Measurements from ENCODE around the gene PPP2R5A. TPM values are rescaled to one million over a fixed set of nuclear protein-coding genes. Genes with fewer than 3 reads are reported as not detected.
A peak's percentile ranks its signal among the peaks of the same experiment; 100 is the strongest.

PPP2R5A gene
- total RNA-seq, 4 donors from 2014 or later, result 62.7 to 81.5 (median 70.1) TPM

- H3K36me3 ChIP-seq, result no peaks in the 10 kb centered on the region
- H3K9me3 ChIP-seq, result no peaks in the 10 kb centered on the region
- H3K4me3 ChIP-seq (replicated peaks in 1 of 3), result no peak overlapping the region
- H3K4me1 ChIP-seq, result peaks cover 36 to 51% of the 10 kb centered on the region in 2 donors
- no peaks in the 10 kb centered on the region for H3K27me3 ChIP-seq
- DNase-seq, result peak; percentile 79 to 82
- H3K27ac ChIP-seq, result peak overlapping the region; percentile 57 to 63 (median 62)
- TF ChIP-seq, protein P1, sequence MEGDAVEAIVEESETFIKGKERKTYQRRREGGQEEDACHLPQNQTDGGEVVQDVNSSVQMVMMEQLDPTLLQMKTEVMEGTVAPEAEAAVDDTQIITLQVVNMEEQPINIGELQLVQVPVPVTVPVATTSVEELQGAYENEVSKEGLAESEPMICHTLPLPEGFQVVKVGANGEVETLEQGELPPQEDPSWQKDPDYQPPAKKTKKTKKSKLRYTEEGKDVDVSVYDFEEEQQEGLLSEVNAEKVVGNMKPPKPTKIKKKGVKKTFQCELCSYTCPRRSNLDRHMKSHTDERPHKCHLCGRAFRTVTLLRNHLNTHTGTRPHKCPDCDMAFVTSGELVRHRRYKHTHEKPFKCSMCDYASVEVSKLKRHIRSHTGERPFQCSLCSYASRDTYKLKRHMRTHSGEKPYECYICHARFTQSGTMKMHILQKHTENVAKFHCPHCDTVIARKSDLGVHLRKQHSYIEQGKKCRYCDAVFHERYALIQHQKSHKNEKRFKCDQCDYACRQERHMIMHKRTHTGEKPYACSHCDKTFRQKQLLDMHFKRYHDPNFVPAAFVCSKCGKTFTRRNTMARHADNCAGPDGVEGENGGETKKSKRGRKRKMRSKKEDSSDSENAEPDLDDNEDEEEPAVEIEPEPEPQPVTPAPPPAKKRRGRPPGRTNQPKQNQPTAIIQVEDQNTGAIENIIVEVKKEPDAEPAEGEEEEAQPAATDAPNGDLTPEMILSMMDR (IDR thresholded peaks at IDR 0.05), result no peak
- TF ChIP-seq POLR2A (IDR thresholded peaks at IDR 0.05), result peak in 1 of 2 donors; percentile 57
- WGBS, 2 donors, result 17 to 27% methylated on average over 4 of the region's 4 CpGs
- intact Hi-C loops (cut with DNase I), result loop anchor here (10.0 kb wide), 1 partner anchor 46 kb away; the partner anchor contains the start of gene PPP2R5A
These were observed 46.7 kb upstream of the PPP2R5A start for GRCh38 chr1:212238552-212238951.

GRCh38 chr1:212241501-212241900, 43.7 kb upstream of the PPP2R5A start:
- H3K36me3 ChIP-seq, result no peaks in the 10 kb centered on the region
- no peak for DNase-seq
- WGBS, 2 donors, result 91 to 93% methylated on average over 2 of the region's 2 CpGs
- intact Hi-C loops (cut with DNase I), result no loop called here
- TF ChIP-seq, protein P1 (IDR thresholded peaks at IDR 0.05), result no peak
- no peak for TF ChIP-seq POLR2A (IDR thresholded peaks at IDR 0.05)
- peak overlapping the region in 2 of 3 donors; percentile 49 to 64 for H3K27ac ChIP-seq
- H3K9me3 ChIP-seq, result no peaks in the 10 kb centered on the region
- H3K27me3 ChIP-seq, result no peaks in the 10 kb centered on the region
- no peak overlapping the region for H3K4me3 ChIP-seq (replicated peaks in 1 of 3)
- peaks cover 16 to 25% of the 10 kb centered on the region in 2 donors for H3K4me1 ChIP-seq

GRCh38 chr1:212241957-212242287, 43.3 kb upstream of the PPP2R5A start:
- no peaks in the 10 kb centered on the region for H3K27me3 ChIP-seq
- peaks cover 19 to 29% of the 10 kb centered on the region in 2 donors for H3K4me1 ChIP-seq
- TF ChIP-seq, protein P1 (IDR thresholded peaks at IDR 0.05), result no peak
- TF ChIP-seq POLR2A (IDR thresholded peaks at IDR 0.05), result no peak
- DNase-seq, result no peak
- WGBS, 2 donors, result 76 to 82% methylated on average over 4 of the region's 4 CpGs
- peak overlapping the region; percentile 30 to 64 (median 49) for H3K27ac ChIP-seq
- H3K36me3 ChIP-seq, result no peaks in the 10 kb centered on the region
- no peak overlapping the region for H3K4me3 ChIP-seq (replicated peaks in 1 of 3)
- no peaks in the 10 kb centered on the region for H3K9me3 ChIP-seq
- intact Hi-C loops (cut with DNase I), result no loop called here

DNA sequence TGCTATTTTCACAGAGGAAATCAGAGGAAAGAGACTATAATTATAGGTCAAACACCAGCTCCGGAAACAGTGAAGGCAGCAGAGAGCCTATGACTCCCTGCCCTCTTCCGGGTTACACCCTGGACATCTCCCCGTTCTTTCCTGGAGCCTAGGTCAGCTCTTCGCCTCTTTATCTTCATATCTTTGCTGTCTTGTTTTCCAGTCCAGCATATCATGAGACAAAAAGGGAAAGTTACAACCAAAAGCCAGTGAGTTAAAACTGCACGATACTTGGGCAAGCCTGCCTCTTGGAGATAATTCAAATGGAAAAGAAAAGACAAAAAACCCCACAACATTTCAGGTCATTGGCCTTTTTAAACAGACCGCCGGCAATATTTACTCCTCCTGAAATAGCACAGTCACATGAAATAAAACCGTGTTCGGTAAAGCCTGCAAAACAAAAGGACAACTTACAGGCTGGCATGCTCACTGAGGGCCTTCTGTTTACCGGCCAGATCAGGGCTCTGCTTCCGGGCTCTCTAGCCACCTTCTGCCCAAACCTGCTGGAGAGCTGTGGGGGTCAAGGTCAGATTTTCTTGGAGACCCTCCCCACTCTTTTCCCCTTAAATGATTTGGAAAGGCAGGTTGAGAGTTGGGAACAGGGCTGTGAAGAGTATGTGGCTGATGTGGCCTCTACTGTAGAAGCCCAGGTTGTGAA, 42.8 kb upstream of the PPP2R5A start:
- H3K4me3 ChIP-seq (replicated peaks in 1 of 3), result no peak overlapping the region
- intact Hi-C loops (cut with DNase I), result no loop called here
- H3K4me1 ChIP-seq, result peaks cover 24 to 34% of the 10 kb centered on the region in 2 donors
- DNase-seq, result no peak
- H3K27me3 ChIP-seq, result no peaks in the 10 kb centered on the region
- H3K27ac ChIP-seq, result peak overlapping the region; percentile 30 to 64 (median 49)
- TF ChIP-seq, protein P1 (IDR thresholded peaks at IDR 0.05), result no peak
- no peak for TF ChIP-seq POLR2A (IDR thresholded peaks at IDR 0.05)
- no peaks in the 10 kb centered on the region for H3K36me3 ChIP-seq
- no peaks in the 10 kb centered on the region for H3K9me3 ChIP-seq
- WGBS, 2 donors, result 66% methylated on average over 11 of the region's 11 CpGs

GRCh38 chr1:212242985-212243308, 42.3 kb upstream of the PPP2R5A start:
- no peak for TF ChIP-seq POLR2A (IDR thresholded peaks at IDR 0.05)
- TF ChIP-seq, protein P1 (IDR thresholded peaks at IDR 0.05), result no peak
- Histone ChIP-seq H3K9me3 (no peaks in the 10 kb centered on the region), H3K4me1 (peaks cover 22 to 39% of the 10 kb centered on the region in 2 donors), H3K27ac (peak overlapping the region; percentile 30 to 64 (median 49)), H3K27me3 (no peaks in the 10 kb centered on the region), H3K4me3 (replicated peaks in 1 of 3) (no peak overlapping the region), H3K36me3 (no peaks in the 10 kb centered on the region)
- intact Hi-C loops (cut with DNase I), result no loop called here
- no peak for DNase-seq
- WGBS, 2 donors, result 90 to 100% methylated on average over 1 of the region's 1 CpG
